Left hindlimb (tissue), 1 donor: ENCODE measurements around the gene C1orf198.
A peak's percentile ranks its signal among the peaks of the same experiment; 100 is the strongest.

ENCODE experiments used
- DNase-seq: peaks from one replicate; pipeline ENCODE4 v3.0.0-alpha.2; 2018

The C1orf198 gene

GRCh38 chr1:230828421-230828820, 39.9 kb downstream of the C1orf198 start:
- DNase-seq = no peak

GRCh38 chr1:230827801-230828200, 40.5 kb downstream of the C1orf198 start:
- DNase-seq = no peak

GRCh38 chr1:230827081-230827681, 41.1 kb downstream of the C1orf198 start:
- DNase-seq = peak; percentile 74

GRCh38 chr1:230826166-230826875, 42.0 kb downstream of the C1orf198 start:
- no peak for DNase-seq

GRCh38 chr1:230825761-230826160, 42.6 kb downstream of the C1orf198 start:
- DNase-seq = no peak

GRCh38 chr1:230824919-230825721, 43.2 kb downstream of the C1orf198 start:
- DNase-seq = no peak

GRCh38 chr1:230824551-230824918, 43.8 kb downstream of the C1orf198 start:
- no peak for DNase-seq

- DNase-seq = no peak
Measured at GRCh38 chr1:230823931-230824381, 44.4 kb downstream of the C1orf198 start.

- DNase-seq = peak; percentile 82
Measured at GRCh38 chr1:230823426-230823825, 44.9 kb downstream of the C1orf198 start.

- DNase-seq = peak; percentile 88
Measured at GRCh38 chr1:230822092-230822581, 46.2 kb downstream of the C1orf198 start.

- no peak for DNase-seq
Measured at GRCh38 chr1:230821346-230821745, 47.0 kb downstream of the C1orf198 start.

- DNase-seq = no peak
Measured at GRCh38 chr1:230820568-230820967, 47.8 kb downstream of the C1orf198 start.

GRCh38 chr1:230819976-230820375, 48.3 kb downstream of the C1orf198 start:
- DNase-seq = no peak

- DNase-seq = no peak
Measured at GRCh38 chr1:230818901-230819300, 49.4 kb downstream of the C1orf198 start.

GRCh38 chr1:230818367-230818766, 50.0 kb downstream of the C1orf198 start:
- DNase-seq = no peak

- no peak for DNase-seq
Measured at GRCh38 chr1:230816018-230816417, 52.3 kb downstream of the C1orf198 start.

- no peak for DNase-seq
Measured at GRCh38 chr1:230814949-230815692, 53.2 kb downstream of the C1orf198 start.

GRCh38 chr1:230812568-230812967, 55.8 kb downstream of the C1orf198 start:
- no peak for DNase-seq

GRCh38 chr1:230809256-230809990, 58.9 kb downstream of the C1orf198 start:
- no peak for DNase-seq

GRCh38 chr1:230808281-230808872, 59.9 kb downstream of the C1orf198 start:
- no peak for DNase-seq

GRCh38 chr1:230807561-230808280, 60.6 kb downstream of the C1orf198 start:
- DNase-seq = no peak
